Testis (tissue), 3 donors: ENCODE measurements around the gene EXO1. TPM values are rescaled to one million over a fixed set of nuclear protein-coding genes. Genes with fewer than 3 reads are reported as not detected.

Source experiments
- DNase-seq: peaks from one replicate; pipeline ENCODE4 v3.0.0-alpha.2; 2019
- H3K27ac ChIP-seq, 2 donors: fragments of 200-600 bp; sonication (generic); one replicate each; pipeline ENCODE4 v1.5.1; 2019
- H3K27me3 ChIP-seq: fragments of 200-600 bp; sonication (generic); one replicate; pipeline ENCODE4 v1.5.1; 2019
- H3K36me3 ChIP-seq: fragments of 200-600 bp; sonication (generic); one replicate; pipeline ENCODE4 v1.5.1; 2017; ENCODE audit warnings: low read depth; ENCODE audit errors: missing control alignments
- H3K4me1 ChIP-seq: fragments of 200-600 bp; sonication (generic); one replicate; pipeline ENCODE4 v1.5.1; 2019
- H3K4me3 ChIP-seq, 2 donors: fragments of 200-600 bp; sonication (generic); one replicate each; pipeline ENCODE4 v1.5.1; 2017 to 2019
- H3K9me3 ChIP-seq: fragments of 200-600 bp; sonication (generic); one replicate; pipeline ENCODE4 v1.5.1; 2017
- CTCF ChIP-seq, 3 experiments: fragments of 450-650 bp in 2 of 3; fragments of 200-600 bp in 1 of 3; sonication (generic) in 1 of 3; IDR thresholded peaks; one replicate each; pipeline ENCODE4 v1.5.1; 2016 to 2019; ENCODE audit warnings: antibody characterized with exemption in 3 of 3, mild to moderate bottlenecking in 2 of 3, moderate library complexity in 1 of 3
- POLR2A ChIP-seq: fragments of 450-650 bp; IDR thresholded peaks from one replicate; pipeline ENCODE4 v1.6.1; 2017; ENCODE audit warnings: antibody characterized with exemption, mild to moderate bottlenecking, moderate library complexity
- WGBS, 2 donors: methylation state at CpG; one replicate each; pipeline ENCODE4 v1.1.5; 2018; 5-methylcytosine and 5-hydroxymethylcytosine counted together
- intact Hi-C: fragments of 100-400 bp; cut with DNase I; formaldehyde crosslinking; loops from one replicate; pipeline ENCODE4 v1.15.1; 2023; ENCODE audit warnings: low total_unique reads
- polyA plus RNA-seq: library from polyadenylated mRNA; stranded (reverse); fragments of 350-450 nt; fragmentation: Illumina TruSeq; extraction: RNeasy Lipid Tissue Mini Kit (QIAGEN cat#74804); gene quantifications from one replicate; pipeline ENCODE4 v1.2.3, GENCODE V29; 2014; ENCODE audit warnings: low read depth, low replicate concordance; ENCODE audit not compliant: insufficient read depth
- total RNA-seq, 2 donors: library from RNA; depleted of rRNA; stranded (reverse); fragments of >200 nt; gene quantifications; one replicate each; pipeline ENCODE4 v1.2.3, GENCODE V29; 2016

The EXO1 gene
- total and polyA plus RNA-seq, 3 donors from 2014 or later = 8.2 to 8.4 (median 8.3) TPM

- H3K9me3 ChIP-seq = no peaks in the 10 kb centered on the region
- TF ChIP-seq CTCF (IDR thresholded peaks at IDR 0.05) (no peak), POLR2A (no peak)
- no peak for DNase-seq
- intact Hi-C loops = loop anchor here (10.0 kb wide), 1 partner anchor 222 kb away; no protein-coding TSS in a partner anchor
- no peaks in the 10 kb centered on the region for H3K36me3 ChIP-seq
- 92 to 99% methylated on average over 2 of the region's 2 CpGs for WGBS, 2 donors
- H3K4me3 ChIP-seq = no peak overlapping the region
- no peaks in the 10 kb centered on the region for H3K27me3 ChIP-seq
- no peak overlapping the region for H3K27ac ChIP-seq
- no peaks in the 10 kb centered on the region for H3K4me1 ChIP-seq
These were observed 11.1 kb upstream of the EXO1 start for GRCh38 chr1:241836941-241837340.

- no peak for TF ChIP-seq CTCF (IDR thresholded peaks at IDR 0.05)
- no peak for TF ChIP-seq POLR2A
- H3K4me3 ChIP-seq = no peak overlapping the region
- no peaks in the 10 kb centered on the region for H3K9me3 ChIP-seq
- H3K27me3 ChIP-seq = no peaks in the 10 kb centered on the region
- 84 to 86% methylated on average over 5 of the region's 5 CpGs for WGBS, 2 donors
- no peaks in the 10 kb centered on the region for H3K36me3 ChIP-seq
- DNase-seq = no peak
- H3K4me1 ChIP-seq = no peaks in the 10 kb centered on the region
- intact Hi-C loops = loop anchor here (10.0 kb wide), 1 partner anchor 223 kb away; no protein-coding TSS in a partner anchor
- no peak overlapping the region for H3K27ac ChIP-seq
These were observed 10.6 kb upstream of the EXO1 start for GRCh38 chr1:241837416-241837815.

GRCh38 chr1:241837901-241838300, 10.1 kb upstream of the EXO1 start:
- intact Hi-C loops = loop anchor here (10.0 kb wide), 1 partner anchor 223 kb away; no protein-coding TSS in a partner anchor
- no peaks in the 10 kb centered on the region for H3K36me3 ChIP-seq
- WGBS, 2 donors = 89 to 90% methylated on average over 4 of the region's 4 CpGs
- DNase-seq = no peak
- no peak overlapping the region for H3K27ac ChIP-seq
- no peaks in the 10 kb centered on the region for H3K27me3 ChIP-seq
- no peak overlapping the region for H3K4me3 ChIP-seq
- H3K9me3 ChIP-seq = no peaks in the 10 kb centered on the region
- H3K4me1 ChIP-seq = no peaks in the 10 kb centered on the region
- no peak for TF ChIP-seq CTCF (IDR thresholded peaks at IDR 0.05)
- no peak for TF ChIP-seq POLR2A

- no peaks in the 10 kb centered on the region for H3K36me3 ChIP-seq
- 91 to 99% methylated on average over 5 of the region's 5 CpGs for WGBS, 2 donors
- DNase-seq = no peak
- H3K27me3 ChIP-seq = no peaks in the 10 kb centered on the region
- H3K4me1 ChIP-seq = no peaks in the 10 kb centered on the region
- TF ChIP-seq CTCF (IDR thresholded peaks at IDR 0.05) (no peak), POLR2A (no peak)
- H3K4me3 ChIP-seq = no peak overlapping the region
- no peak overlapping the region for H3K27ac ChIP-seq
- H3K9me3 ChIP-seq = no peaks in the 10 kb centered on the region
- intact Hi-C loops = loop anchor here (10.0 kb wide), 1 partner anchor 224 kb away; no protein-coding TSS in a partner anchor
These were observed 9.1 kb upstream of the EXO1 start for GRCh38 chr1:241838897-241839296.

- DNase-seq = no peak
These were observed 8.5 kb upstream of the EXO1 start for GRCh38 chr1:241839369-241839979.

More at GRCh38 chr1:241839369-241839979, 8.5 kb upstream of the EXO1 start:
- H3K4me3 ChIP-seq = no peak overlapping the region
- intact Hi-C loops = loop anchor here (10.0 kb wide), 1 partner anchor 225 kb away; no protein-coding TSS in a partner anchor
- no peak overlapping the region for H3K27ac ChIP-seq
- H3K27me3 ChIP-seq = no peaks in the 10 kb centered on the region
- H3K36me3 ChIP-seq = no peaks in the 10 kb centered on the region
- TF ChIP-seq CTCF (IDR thresholded peaks at IDR 0.05) = no peak
- TF ChIP-seq POLR2A = no peak
- no peaks in the 10 kb centered on the region for H3K4me1 ChIP-seq
- no peaks in the 10 kb centered on the region for H3K9me3 ChIP-seq
- 88 to 94% methylated on average over 6 of the region's 6 CpGs for WGBS, 2 donors
